Measurements from ENCODE around the gene ALDH16A1.

Gene ALDH16A1

GRCh38 chr19:49461656-49462055 lies 8.6 kb downstream of the ALDH16A1 start:
- TF ChIP-seq CTCF (IDR thresholded peaks at IDR 0.05; ENCODE audit: low read depth, low read length, missing control alignments) = no peak
- DNase-seq (ENCODE audit: low read depth) = no peak
- H3K4me3 ChIP-seq (ENCODE audit: low read depth, low read length) = no peak overlapping the region
- in situ Hi-C loops (cut with HindIII; ENCODE audit: low sequenced_read_pairs) = no loop called here

GRCh38 chr19:49462492-49462891 lies 9.5 kb downstream of the ALDH16A1 start:
- no peak overlapping the region for H3K4me3 ChIP-seq (ENCODE audit: low read depth, low read length)
- in situ Hi-C loops (cut with HindIII; ENCODE audit: low sequenced_read_pairs) = no loop called here
- DNase-seq (ENCODE audit: low read depth) = no peak
- TF ChIP-seq CTCF (IDR thresholded peaks at IDR 0.05; ENCODE audit: low read depth, low read length, missing control alignments) = no peak

DNA sequence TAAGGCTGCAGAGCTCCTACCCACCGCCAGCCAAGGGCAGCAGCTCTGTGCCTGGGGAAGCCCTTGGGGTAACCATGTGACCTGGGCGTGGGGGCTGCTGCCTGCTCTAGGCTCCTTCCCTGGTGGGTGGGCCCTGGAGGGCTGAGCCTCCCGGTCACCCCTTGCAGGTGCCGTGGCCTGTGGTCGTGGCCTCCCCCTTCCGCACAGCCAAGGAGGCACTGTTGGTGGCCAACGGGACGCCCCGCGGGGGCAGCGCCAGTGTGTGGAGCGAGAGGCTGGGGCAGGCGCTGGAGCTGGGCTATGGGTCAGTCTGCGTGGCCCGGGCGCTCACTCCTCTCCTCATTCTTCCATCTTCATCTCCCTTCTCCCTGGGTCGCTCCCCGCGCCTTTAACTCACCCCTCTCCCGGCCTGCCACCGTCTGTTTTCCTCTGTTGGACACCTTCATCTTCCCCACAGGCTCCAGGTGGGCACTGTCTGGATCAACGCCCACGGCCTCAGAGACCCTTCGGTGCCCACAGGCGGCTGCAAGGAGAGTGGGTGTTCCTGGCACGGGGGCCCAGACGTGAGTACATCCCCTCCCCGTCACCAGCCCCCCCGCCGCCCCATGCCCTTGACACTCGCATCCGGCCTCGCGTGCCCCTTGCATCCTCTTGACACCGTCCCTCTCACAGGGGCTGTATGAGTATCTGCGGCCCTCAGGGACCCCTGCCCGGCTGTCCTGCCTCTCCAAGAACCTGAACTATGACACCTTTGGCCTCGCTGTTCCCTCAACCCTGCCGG lies 11.1 kb downstream of the ALDH16A1 start:
- in situ Hi-C loops (cut with HindIII; ENCODE audit: low sequenced_read_pairs) = no loop called here
- TF ChIP-seq CTCF (IDR thresholded peaks at IDR 0.05; ENCODE audit: low read depth, low read length, missing control alignments) = no peak
- DNase-seq (ENCODE audit: low read depth) = no peak
- H3K4me3 ChIP-seq (ENCODE audit: low read depth, low read length) = no peak overlapping the region

GRCh38 chr19:49465371-49465770 lies 12.3 kb downstream of the ALDH16A1 start:
- in situ Hi-C loops (cut with HindIII; ENCODE audit: low sequenced_read_pairs) = no loop called here
- H3K4me3 ChIP-seq (ENCODE audit: low read depth, low read length) = no peak overlapping the region
- DNase-seq (ENCODE audit: low read depth) = no peak
- no peak for TF ChIP-seq CTCF (IDR thresholded peaks at IDR 0.05; ENCODE audit: low read depth, low read length, missing control alignments)

GRCh38 chr19:49468199-49468598 lies 15.2 kb downstream of the ALDH16A1 start:
- H3K4me3 ChIP-seq (ENCODE audit: low read depth, low read length) = no peak overlapping the region

DNA sequence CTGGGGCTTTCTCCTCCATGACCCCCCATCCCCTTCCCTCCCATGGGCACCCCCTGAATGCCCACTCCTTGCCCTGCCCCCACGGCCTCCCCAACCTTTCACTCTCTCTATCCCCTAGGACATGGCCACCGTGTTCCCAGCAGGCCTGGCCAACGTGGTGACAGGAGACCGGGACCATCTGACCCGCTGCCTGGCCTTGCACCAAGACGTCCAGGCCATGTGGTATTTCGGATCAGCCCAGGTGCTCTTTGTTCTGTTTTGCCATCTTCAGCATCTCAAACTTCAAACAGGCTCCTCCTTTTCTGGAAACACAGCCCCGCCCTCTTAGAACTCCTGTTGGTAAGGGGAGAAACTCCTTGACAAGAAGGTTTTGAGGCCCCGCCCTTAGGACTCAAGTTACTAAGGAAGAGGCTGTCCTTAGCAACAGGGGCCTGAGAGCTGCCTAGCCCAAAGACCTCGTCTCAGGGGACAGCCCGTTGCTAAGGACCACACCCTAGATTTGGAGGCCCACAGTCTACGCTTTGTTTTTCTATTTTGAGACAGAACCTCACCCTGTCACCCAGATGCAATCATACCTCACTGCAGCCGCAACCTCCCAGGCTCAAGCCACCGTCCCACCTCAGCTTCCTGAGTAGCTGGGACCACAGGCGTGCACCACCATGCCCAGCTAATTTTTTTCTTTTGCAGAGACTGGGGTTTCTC lies 15.9 kb downstream of the ALDH16A1 start:
- no peak for DNase-seq (ENCODE audit: low read depth)
- TF ChIP-seq CTCF (IDR thresholded peaks at IDR 0.05; ENCODE audit: low read depth, low read length, missing control alignments) = no peak
- H3K4me3 ChIP-seq (ENCODE audit: low read depth, low read length) = no peak overlapping the region
- in situ Hi-C loops (cut with HindIII; ENCODE audit: low sequenced_read_pairs) = no loop called here

More at GRCh38 chr19:49468199-49468598, 15.2 kb downstream of the ALDH16A1 start:
- no peak for TF ChIP-seq CTCF (IDR thresholded peaks at IDR 0.05; ENCODE audit: low read depth, low read length, missing control alignments)
- DNase-seq (ENCODE audit: low read depth) = no peak
- in situ Hi-C loops (cut with HindIII; ENCODE audit: low sequenced_read_pairs) = no loop called here
